ENCODE data around the gene TDRKH.
A peak's percentile ranks its signal among the peaks of the same experiment; 100 is the strongest.
"Not testable (repeated sequence)": the region's sequence is repeated elsewhere in the genome, so short reads cannot be mapped to it uniquely, and the experiment has no call there.

TDRKH gene

DNA sequence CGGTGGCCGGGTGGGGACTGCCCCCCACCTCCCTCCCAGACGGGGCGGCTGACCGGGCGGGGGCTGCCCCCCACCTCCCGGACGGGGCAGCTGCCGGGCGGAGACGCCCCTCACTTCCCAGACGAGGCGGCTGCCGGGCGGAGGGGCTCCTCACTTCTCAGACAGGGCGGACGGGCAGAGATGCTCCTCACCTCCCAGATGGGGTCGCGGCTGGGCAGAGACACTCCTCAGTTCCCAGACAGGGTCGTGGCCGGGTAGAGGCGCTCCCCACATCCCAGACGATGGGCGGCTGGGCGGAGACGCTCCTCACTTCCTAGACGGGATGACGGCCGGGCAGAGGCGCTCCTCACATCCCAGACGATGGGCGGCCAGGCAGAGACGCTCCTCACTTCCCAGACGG is 21.0 kb downstream of the TDRKH start:
- H3K4me3 ChIP-seq (ENCODE audit: insufficient read depth, low read depth, low read length, poor library complexity, severe bottlenecking); H3K9me3 ChIP-seq (ENCODE audit: control insufficient read depth, low read length); H3K27me3 ChIP-seq (replicated peaks; ENCODE audit: control insufficient read depth, insufficient read depth, low read length, poor library complexity, severe bottlenecking); H3K27ac ChIP-seq (ENCODE audit: insufficient read depth, low read length, poor library complexity, severe bottlenecking); H3K4me1 ChIP-seq (ENCODE audit: control insufficient read depth, insufficient read depth, low read length, poor library complexity, severe bottlenecking); DNase-seq: not testable (repeated sequence)
- peaks cover 11% of the 10 kb centered on the region for H3K36me3 ChIP-seq (ENCODE audit: control insufficient read depth, insufficient read depth, low read length)

DNA sequence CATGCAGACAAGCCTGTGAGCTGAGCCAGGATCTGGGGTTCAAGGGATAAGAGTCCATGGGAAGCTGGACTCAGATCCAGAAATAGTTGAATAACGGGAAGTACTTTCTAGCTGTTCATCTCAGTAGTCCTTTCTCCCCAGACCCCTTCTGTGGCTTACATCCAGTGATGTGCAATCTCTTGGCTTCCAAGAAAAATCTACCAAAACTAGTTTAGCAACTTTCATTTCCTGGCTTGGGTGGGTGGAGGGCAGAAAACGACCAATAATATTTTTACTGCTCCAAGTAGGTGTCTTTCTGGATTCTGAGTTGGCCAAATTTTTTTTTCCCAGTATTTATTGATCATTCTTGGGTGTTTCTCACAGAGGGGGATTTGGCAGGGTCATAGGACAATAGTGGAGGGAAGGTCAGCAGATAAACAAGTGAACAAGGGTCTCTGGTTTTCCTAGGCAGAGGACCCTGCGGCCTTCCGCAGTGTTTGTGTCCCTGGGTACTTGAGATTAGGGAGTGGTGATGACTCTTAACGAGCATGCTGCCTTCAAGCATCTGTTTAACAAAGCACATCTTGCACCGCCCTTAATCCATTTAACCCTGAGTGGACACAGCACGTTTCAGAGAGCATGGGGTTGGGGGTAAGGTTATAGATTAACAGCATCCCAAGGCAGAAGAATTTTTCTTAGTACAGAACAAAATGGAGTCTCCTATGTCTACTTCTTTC is 21.8 kb downstream of the TDRKH start:
- not testable (repeated sequence) for H3K4me1 ChIP-seq (ENCODE audit: control insufficient read depth, insufficient read depth, low read length, poor library complexity, severe bottlenecking); DNase-seq; H3K36me3 ChIP-seq (ENCODE audit: control insufficient read depth, insufficient read depth, low read length); H3K27ac ChIP-seq (ENCODE audit: insufficient read depth, low read length, poor library complexity, severe bottlenecking); H3K27me3 ChIP-seq (replicated peaks; ENCODE audit: control insufficient read depth, insufficient read depth, low read length, poor library complexity, severe bottlenecking); H3K9me3 ChIP-seq (ENCODE audit: control insufficient read depth, low read length); H3K4me3 ChIP-seq (ENCODE audit: insufficient read depth, low read depth, low read length, poor library complexity, severe bottlenecking)

DNA sequence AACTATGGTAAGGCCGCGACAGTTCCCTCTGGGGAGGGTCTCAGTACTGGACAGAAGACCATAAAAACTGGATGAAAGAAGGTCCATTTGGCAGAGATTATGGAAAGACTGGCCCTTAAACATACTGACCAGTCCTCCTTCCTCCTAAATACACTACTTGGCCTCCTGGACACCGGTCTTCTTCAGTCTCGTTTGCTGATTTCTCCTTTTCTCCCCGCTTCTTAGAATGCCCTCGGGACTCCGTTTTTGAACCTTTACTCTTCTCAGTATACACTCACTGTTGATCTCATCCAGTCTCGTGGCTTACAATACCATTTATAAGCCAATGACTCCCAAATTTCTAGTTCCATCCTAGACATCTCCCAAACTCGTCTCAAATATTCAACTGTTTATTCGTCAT is 26.3 kb downstream of the TDRKH start:
- H3K4me1 ChIP-seq (ENCODE audit: control insufficient read depth, insufficient read depth, low read length, poor library complexity, severe bottlenecking): peaks cover 10% of the 10 kb centered on the region
- peak overlapping the region; percentile 78 for H3K27ac ChIP-seq (ENCODE audit: insufficient read depth, low read length, poor library complexity, severe bottlenecking)
- DNase-seq: no peak
- H3K36me3 ChIP-seq (ENCODE audit: control insufficient read depth, insufficient read depth, low read length): peaks cover 29% of the 10 kb centered on the region
- H3K9me3 ChIP-seq (ENCODE audit: control insufficient read depth, low read length): no peaks in the 10 kb centered on the region
- H3K27me3 ChIP-seq (replicated peaks; ENCODE audit: control insufficient read depth, insufficient read depth, low read length, poor library complexity, severe bottlenecking): no peaks in the 10 kb centered on the region
- peak overlapping the region; percentile 97 for H3K4me3 ChIP-seq (ENCODE audit: insufficient read depth, low read depth, low read length, poor library complexity, severe bottlenecking)

DNA sequence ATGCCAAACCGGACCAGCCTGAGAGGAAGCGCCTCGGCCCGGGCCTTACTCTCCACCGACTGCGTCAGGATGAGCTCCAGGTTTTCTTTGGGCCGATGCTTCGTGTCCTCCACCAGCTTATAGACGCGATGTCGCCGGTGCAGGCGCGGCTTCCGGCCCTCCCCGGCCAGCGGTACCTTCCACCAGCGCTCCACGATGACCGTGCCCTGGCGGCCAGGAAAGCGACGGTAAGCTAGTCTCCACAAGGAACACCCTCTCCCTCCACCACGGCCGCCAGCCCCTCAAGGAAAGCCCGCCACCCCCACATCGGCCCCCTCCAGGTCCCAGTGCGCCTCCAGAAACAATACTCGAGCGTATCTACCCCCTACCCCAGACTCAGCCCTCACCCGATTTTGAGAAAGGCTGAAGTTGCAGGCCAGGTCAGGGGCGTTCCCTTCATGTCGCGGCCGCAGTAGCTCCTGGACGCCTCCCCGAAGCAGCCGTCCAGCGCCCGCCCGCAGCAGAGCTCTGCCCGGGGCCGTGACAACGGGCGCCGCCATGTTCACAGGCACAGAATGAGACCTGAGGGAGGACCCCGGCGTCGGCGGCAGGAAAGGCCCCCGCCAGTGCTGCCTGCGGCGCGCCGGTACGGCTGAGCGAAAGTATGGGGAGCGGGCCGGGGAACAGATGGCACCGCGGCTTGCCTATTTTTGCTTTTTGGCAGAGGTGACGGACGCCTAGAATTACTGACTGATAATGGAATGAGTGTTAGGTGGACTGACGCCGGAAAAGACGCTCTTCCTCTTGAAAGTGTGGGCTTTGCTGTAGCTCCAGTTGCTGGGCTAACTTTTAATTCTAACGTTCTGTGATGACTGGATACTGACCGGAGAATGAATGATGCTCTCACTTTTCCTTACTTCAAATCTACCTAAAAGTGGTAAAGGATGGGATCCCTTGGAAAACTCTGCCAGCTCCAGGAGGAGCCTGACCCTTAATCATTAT is 27.1 kb downstream of the TDRKH start, which contains the start of gene MRPL9:
MRPL9 (minus strand) TSS at position 556 of the 981 bp plus-strand sequence; CDS start at position 539, 17 bp downstream.
- peaks cover 10% of the 10 kb centered on the region for H3K4me1 ChIP-seq (ENCODE audit: control insufficient read depth, insufficient read depth, low read length, poor library complexity, severe bottlenecking)
- peak; percentile 61 to 73 (median 72) for DNase-seq
- H3K9me3 ChIP-seq (ENCODE audit: control insufficient read depth, low read length): no peaks in the 10 kb centered on the region
- H3K27ac ChIP-seq (ENCODE audit: insufficient read depth, low read length, poor library complexity, severe bottlenecking): peak within 1 kb of the TSS; percentile 78
- no peaks in the 10 kb centered on the region for H3K27me3 ChIP-seq (replicated peaks; ENCODE audit: control insufficient read depth, insufficient read depth, low read length, poor library complexity, severe bottlenecking)
- peak within 1 kb of the TSS; percentile 97 for H3K4me3 ChIP-seq (ENCODE audit: insufficient read depth, low read depth, low read length, poor library complexity, severe bottlenecking)
- peaks cover 29% of the 10 kb centered on the region for H3K36me3 ChIP-seq (ENCODE audit: control insufficient read depth, insufficient read depth, low read length)

DNA sequence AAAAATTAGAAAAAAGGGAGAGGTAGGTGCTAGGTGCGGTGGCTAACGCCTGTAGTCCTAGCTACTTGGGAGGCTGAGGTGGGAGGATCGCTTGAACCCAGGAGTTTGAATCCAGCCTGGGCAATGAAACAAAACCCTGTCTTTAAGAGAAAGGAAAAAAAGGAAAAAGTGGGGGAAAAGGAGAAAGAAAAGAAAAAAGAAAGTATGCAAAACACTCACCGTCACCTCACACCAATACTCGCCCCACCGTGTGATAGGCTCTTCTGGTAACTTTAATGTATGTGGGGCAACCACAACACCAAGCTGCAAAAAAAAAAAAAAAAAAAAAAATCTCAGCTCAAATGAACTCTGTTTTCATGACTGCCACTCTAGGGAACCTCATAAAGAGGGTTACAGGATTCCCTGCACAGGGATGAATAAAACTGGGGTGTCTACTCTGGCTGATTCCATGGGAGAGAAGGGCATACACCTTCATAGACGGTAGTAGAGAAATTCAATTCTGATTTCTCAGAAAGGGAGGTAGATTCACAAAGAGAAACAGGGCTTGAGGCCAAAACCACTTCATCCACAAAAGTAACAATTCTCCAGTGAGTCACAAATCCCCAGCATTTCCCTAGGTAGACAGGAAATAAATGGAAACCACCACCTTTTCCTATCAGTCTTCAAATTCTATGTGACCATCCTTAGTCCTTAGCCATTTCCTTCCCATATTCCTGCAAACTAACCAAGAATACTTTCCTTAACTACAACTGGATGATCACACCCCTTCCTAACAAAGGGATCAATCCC is 29.5 kb downstream of the TDRKH start:
- DNase-seq: no peak
- H3K27ac ChIP-seq (ENCODE audit: insufficient read depth, low read length, poor library complexity, severe bottlenecking): no peak overlapping the region
- H3K4me1 ChIP-seq (ENCODE audit: control insufficient read depth, insufficient read depth, low read length, poor library complexity, severe bottlenecking): peaks cover 10% of the 10 kb centered on the region
- H3K27me3 ChIP-seq (replicated peaks; ENCODE audit: control insufficient read depth, insufficient read depth, low read length, poor library complexity, severe bottlenecking): no peaks in the 10 kb centered on the region
- H3K36me3 ChIP-seq (ENCODE audit: control insufficient read depth, insufficient read depth, low read length): peaks cover 37% of the 10 kb centered on the region
- H3K4me3 ChIP-seq (ENCODE audit: insufficient read depth, low read depth, low read length, poor library complexity, severe bottlenecking): no peak overlapping the region
- H3K9me3 ChIP-seq (ENCODE audit: control insufficient read depth, low read length): no peaks in the 10 kb centered on the region

DNA sequence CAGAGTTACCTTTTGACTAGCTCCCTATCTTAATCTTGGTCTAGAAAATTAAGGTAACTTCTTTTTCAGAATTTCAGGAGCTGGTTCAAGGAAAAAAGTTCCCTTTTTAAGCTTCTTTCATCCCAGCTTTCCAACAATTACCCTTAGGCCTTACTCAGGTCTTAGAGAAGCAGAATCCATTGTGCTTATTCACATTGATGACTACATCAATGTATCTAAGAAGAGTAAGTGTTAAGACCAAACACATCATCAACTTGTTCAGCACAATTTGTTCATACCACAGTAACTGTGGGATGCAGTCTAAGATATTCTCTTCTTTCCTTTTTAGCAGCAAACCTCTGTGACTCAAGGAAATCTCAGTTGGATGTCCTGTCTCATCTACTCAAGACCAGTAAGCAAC is 31.1 kb downstream of the TDRKH start:
- peaks cover 10% of the 10 kb centered on the region for H3K4me1 ChIP-seq (ENCODE audit: control insufficient read depth, insufficient read depth, low read length, poor library complexity, severe bottlenecking)
- no peak overlapping the region for H3K4me3 ChIP-seq (ENCODE audit: insufficient read depth, low read depth, low read length, poor library complexity, severe bottlenecking)
- H3K9me3 ChIP-seq (ENCODE audit: control insufficient read depth, low read length): no peaks in the 10 kb centered on the region
- H3K27me3 ChIP-seq (replicated peaks; ENCODE audit: control insufficient read depth, insufficient read depth, low read length, poor library complexity, severe bottlenecking): no peaks in the 10 kb centered on the region
- no peak for DNase-seq
- H3K36me3 ChIP-seq (ENCODE audit: control insufficient read depth, insufficient read depth, low read length): peaks cover 37% of the 10 kb centered on the region
- H3K27ac ChIP-seq (ENCODE audit: insufficient read depth, low read length, poor library complexity, severe bottlenecking): no peak overlapping the region

DNA sequence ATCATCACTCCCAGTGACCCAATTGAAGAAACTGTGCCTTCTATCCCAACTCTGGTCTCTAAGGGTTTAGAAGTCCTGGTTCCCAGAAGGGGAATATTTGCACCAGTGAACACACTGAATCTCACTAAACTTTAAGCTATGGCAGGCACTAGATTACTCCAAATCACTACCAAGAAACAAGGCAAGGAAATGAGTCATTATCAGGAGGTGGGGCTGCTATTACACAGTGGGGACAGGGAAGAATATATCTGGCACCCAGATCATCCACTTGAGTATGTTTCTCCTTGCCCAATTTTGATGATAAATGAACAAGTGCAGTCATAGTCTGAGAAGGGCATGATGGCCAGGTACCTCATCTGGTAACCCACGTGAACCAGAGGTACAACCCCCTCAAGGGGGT is 34.0 kb downstream of the TDRKH start:
- H3K27me3 ChIP-seq (replicated peaks; ENCODE audit: control insufficient read depth, insufficient read depth, low read length, poor library complexity, severe bottlenecking): no peaks in the 10 kb centered on the region

DNA sequence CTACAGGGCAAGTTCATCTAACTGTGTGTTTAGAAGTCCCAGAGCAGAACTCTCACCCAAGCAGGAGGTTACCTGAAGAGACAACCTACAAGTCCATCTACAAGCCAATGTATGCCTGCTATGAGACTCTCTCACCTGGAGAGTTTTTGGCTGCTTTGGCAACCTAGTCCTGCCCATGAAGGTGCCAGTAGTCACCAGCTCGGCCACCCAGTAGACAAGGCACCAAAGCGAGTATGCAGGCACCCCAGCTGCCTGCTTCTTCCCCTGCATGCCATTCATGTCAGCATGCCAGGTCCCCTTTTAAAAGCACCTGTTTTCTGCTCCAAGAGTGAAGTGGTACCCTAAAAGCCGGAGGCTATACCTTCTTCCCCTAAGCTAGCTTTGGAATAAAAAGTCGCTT is 48.8 kb downstream of the TDRKH start:
- DNase-seq: no peak
- Histone ChIP-seq H3K27me3 (replicated peaks; ENCODE audit: control insufficient read depth, insufficient read depth, low read length, poor library complexity, severe bottlenecking) (no peaks in the 10 kb centered on the region), H3K36me3 (ENCODE audit: control insufficient read depth, insufficient read depth, low read length) (no peaks in the 10 kb centered on the region), H3K27ac (ENCODE audit: insufficient read depth, low read length, poor library complexity, severe bottlenecking) (no peak overlapping the region), H3K4me1 (ENCODE audit: control insufficient read depth, insufficient read depth, low read length, poor library complexity, severe bottlenecking) (no peaks in the 10 kb centered on the region), H3K9me3 (ENCODE audit: control insufficient read depth, low read length) (peaks cover 5% of the 10 kb centered on the region), H3K4me3 (ENCODE audit: insufficient read depth, low read depth, low read length, poor library complexity, severe bottlenecking) (no peak overlapping the region)

More for the DNA sequence above, 34.0 kb downstream of the TDRKH start:
- Histone ChIP-seq H3K27ac (ENCODE audit: insufficient read depth, low read length, poor library complexity, severe bottlenecking) (no peak overlapping the region), H3K4me1 (ENCODE audit: control insufficient read depth, insufficient read depth, low read length, poor library complexity, severe bottlenecking) (no peaks in the 10 kb centered on the region), H3K9me3 (ENCODE audit: control insufficient read depth, low read length) (no peaks in the 10 kb centered on the region), H3K4me3 (ENCODE audit: insufficient read depth, low read depth, low read length, poor library complexity, severe bottlenecking) (no peak overlapping the region), H3K36me3 (ENCODE audit: control insufficient read depth, insufficient read depth, low read length) (peaks cover 28% of the 10 kb centered on the region)
- no peak for DNase-seq

DNA sequence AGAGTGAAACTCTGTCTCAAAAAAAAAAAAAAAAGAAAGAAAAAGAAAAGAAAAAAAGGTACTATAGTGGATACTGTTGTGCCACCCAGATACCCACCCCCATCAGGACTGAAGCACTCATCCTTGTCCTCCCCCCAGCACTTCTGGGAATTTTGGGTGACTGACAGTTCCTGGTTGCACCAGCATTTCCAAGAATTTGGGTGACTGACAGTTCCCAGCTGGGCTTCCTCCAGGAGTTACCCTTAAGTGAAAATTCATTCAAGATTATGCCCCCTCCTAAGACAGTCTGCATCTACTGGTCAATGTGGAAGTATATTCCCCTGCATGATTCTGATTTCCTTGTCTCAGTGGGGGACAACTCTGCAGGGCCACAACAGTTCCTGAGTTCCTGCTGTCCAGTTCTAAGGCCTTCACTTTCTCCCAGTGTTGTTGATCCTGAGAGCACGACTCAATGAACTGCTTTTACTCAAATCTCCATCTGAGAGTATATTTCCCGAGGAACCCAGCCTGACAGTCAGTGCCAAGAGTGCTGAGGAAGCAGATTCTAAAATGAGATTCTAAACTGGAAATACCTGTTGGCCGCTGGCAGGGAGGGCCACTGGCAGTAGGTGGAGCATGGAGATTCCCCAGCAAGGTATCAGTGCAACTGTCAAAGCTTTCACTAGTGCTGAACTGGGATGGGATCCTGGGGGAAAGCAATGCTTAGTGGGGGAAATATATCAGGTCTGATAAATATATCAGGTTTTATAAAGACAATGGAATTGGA is 50.5 kb downstream of the TDRKH start:
- H3K9me3 ChIP-seq (ENCODE audit: control insufficient read depth, low read length): peaks cover 5% of the 10 kb centered on the region
- H3K27ac ChIP-seq (ENCODE audit: insufficient read depth, low read length, poor library complexity, severe bottlenecking): no peak overlapping the region
- H3K4me1 ChIP-seq (ENCODE audit: control insufficient read depth, insufficient read depth, low read length, poor library complexity, severe bottlenecking): no peaks in the 10 kb centered on the region
- H3K4me3 ChIP-seq (ENCODE audit: insufficient read depth, low read depth, low read length, poor library complexity, severe bottlenecking): no peak overlapping the region
- no peaks in the 10 kb centered on the region for H3K27me3 ChIP-seq (replicated peaks; ENCODE audit: control insufficient read depth, insufficient read depth, low read length, poor library complexity, severe bottlenecking)
- DNase-seq: no peak
- no peaks in the 10 kb centered on the region for H3K36me3 ChIP-seq (ENCODE audit: control insufficient read depth, insufficient read depth, low read length)
